ENCODE data around the gene MIER2.
"Not testable (repeated sequence)": the region's sequence is repeated elsewhere in the genome, so short reads cannot be mapped to it uniquely, and the experiment has no call there.

MIER2 gene

GRCh38 chr19:281156-281853 is 63.3 kb downstream of the MIER2 start:
- DNase-seq = no peak

- no peak for DNase-seq
These were observed 64.0 kb downstream of the MIER2 start for GRCh38 chr19:280541-281009.

- no peak for DNase-seq
These were observed 64.9 kb downstream of the MIER2 start for GRCh38 chr19:279656-280055.

GRCh38 chr19:279231-279630 is 65.4 kb downstream of the MIER2 start:
- DNase-seq = no peak

GRCh38 chr19:277581-278165 is 66.9 kb downstream of the MIER2 start:
- DNase-seq = no peak

- no peak for DNase-seq
These were observed 67.5 kb downstream of the MIER2 start for GRCh38 chr19:277131-277530.

GRCh38 chr19:275958-276646 is 68.5 kb downstream of the MIER2 start:
- no peak for DNase-seq

DNA sequence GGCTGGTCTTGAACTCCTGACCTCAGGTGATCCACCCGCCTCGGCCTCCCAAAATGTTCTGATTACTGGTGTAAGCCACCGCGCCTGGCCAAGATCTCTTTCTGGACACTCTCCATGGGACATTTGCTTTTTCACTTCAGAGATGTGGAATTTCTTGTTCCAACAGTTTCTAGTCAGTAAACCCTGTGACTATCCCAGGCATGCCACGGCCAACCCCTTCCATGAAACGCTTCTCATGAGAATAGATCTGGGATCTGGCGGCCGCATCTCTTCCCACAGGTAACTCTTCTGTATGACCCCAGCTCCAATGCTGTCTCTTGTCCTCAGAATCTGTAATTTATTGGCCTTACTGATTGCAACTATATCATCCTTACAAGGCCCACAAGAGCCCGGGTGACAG is 69.6 kb downstream of the MIER2 start:
- DNase-seq = no peak

DNA sequence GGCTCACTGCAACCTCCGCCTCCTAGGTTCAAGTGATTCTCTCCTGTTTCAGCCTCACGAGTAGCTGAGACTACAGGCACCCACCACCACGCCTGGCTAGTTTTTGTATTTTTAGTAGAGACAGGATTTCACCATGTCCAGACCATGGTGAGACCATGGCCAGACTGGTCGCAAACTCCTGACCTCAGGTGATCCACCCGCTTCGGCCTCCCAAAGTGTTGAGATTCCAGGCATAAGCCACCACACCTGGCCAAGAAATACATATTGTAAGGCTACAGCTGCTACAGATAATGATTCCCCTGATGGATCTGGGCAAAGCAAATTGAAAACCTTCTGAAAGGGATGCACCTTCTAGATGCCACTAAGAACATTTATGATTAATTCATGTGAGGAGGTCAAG is 71.2 kb downstream of the MIER2 start:
- no peak for DNase-seq

- DNase-seq = no peak
These were observed 72.7 kb downstream of the MIER2 start for GRCh38 chr19:271856-272255.

GRCh38 chr19:270766-271318 is 73.8 kb downstream of the MIER2 start:
- not testable (repeated sequence) for DNase-seq

GRCh38 chr19:269241-269640 is 75.4 kb downstream of the MIER2 start:
- no peak for DNase-seq

GRCh38 chr19:262125-262524 is 82.5 kb downstream of the MIER2 start:
- DNase-seq = no peak

GRCh38 chr19:256804-257203 is 87.8 kb downstream of the MIER2 start:
- not testable (repeated sequence) for DNase-seq
